Skin epidermis (tissue), 12 donors: ENCODE results near the gene GRAMD1B.

Source experiments
- H3K27ac ChIP-seq, 21 experiments: fragments of 200-600 bp; sonication (generic) in 11 of 21; one replicate each; pipeline ENCODE4 v1.5.0; 2020; ENCODE audit warnings: mild to moderate bottlenecking in 3 of 21, inconsistent platforms in 2 of 21, moderate library complexity in 2 of 21
- H3K4me3 ChIP-seq, 7 experiments: fragments of 200-600 bp; sonication (generic) in 2 of 7; one replicate each; pipeline ENCODE4 v1.5.0; 2020; ENCODE audit warnings: inconsistent platforms in 2 of 7, mild to moderate bottlenecking in 2 of 7, moderate library complexity in 1 of 7

The GRAMD1B gene

GRCh38 chr11:123597859-123598258 lies 167.8 kb downstream of the GRAMD1B start:
- Histone ChIP-seq H3K27ac (no peak overlapping the region), H3K4me3 (no peak overlapping the region)

- no peak overlapping the region for H3K4me3 ChIP-seq
Measured at GRCh38 chr11:123601136-123601535, 171.1 kb downstream of the GRAMD1B start.

DNA sequence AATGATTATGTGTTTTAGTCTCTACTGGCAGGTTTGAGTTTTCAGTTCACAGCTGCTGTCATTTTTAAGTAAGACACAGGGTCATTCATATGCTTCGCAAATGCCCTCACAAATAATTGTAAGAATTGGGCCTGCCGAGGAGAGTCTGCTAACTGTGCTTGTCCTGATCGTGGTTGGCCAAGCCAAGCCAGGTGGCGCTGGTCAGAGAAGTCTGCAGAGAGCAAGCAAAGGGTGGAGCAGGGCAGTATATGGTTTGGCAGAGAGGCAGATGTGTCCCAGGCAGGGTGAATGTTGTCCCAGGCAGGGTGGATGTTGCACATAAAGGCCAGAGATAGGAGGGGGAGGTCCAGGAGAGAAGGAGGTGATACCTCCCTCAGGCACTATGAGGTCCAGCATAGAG lies 171.7 kb downstream of the GRAMD1B start:
- Histone ChIP-seq H3K27ac (no peak overlapping the region), H3K4me3 (no peak overlapping the region)

More at GRCh38 chr11:123601136-123601535, 171.1 kb downstream of the GRAMD1B start:
- peak overlapping the region in 1 of 21 experiments; percentile 44 for H3K27ac ChIP-seq

DNA sequence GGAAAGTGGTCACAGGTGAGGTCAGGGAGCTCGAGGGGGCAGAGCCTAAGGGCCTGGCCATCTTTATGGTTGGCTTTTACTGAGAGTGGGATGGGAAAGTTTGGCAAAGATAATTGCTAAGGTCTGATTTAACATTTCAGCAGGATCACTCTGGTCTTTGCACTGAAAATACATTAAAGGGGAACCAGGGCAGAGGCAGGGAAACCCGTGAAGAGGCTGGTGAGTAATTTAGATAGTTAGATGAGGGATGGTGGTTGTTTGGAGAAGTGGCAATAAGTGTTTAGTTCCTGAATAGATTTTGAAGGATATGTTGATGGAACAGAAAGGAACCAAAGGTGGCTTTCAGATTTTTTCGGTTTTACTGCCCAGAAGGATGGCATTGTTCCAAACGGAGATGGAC lies 173.6 kb downstream of the GRAMD1B start:
- H3K4me3 ChIP-seq = no peak overlapping the region
- H3K27ac ChIP-seq = no peak overlapping the region

DNA sequence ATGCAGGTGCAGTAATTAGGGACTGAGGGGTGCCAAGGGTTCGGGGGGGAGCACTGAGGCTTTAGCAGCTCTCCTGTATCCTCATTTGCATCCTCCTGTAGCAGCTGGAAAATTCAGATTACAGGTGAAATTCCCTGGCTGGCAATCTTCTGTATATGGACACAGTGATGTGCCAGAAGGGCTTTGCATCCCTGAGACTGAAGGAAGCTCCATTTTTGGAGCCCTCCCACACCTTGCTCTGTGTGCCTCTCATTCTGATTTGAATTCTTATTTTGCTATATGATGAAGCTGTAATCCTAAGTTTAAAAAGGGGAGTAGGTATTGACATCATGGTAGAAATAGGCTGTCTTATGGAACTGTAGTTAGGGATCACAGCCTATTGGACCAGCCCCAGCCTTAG lies 177.7 kb downstream of the GRAMD1B start:
- H3K27ac ChIP-seq = no peak overlapping the region
- no peak overlapping the region for H3K4me3 ChIP-seq

DNA sequence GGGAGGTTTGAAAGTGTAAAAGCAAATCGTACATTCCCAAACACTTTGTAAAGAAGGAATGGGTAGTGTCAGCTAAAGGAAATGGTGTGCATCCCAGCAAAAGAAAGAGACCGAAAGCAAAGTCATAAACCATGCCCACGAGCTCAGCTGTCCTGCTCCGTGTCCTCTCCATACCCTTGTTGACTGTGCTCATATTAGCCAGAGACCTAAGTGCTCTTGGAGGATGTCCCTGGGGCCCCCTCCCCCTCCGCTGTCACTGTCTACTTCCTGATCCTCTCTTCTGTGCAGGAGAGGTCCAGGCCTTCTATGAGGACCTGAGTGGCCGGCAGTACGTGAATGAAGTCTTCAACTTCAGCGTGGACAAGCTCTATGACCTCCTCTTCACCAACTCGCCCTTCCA lies 178.3 kb downstream of the GRAMD1B start:
- H3K4me3 ChIP-seq = no peak overlapping the region
- no peak overlapping the region for H3K27ac ChIP-seq

DNA sequence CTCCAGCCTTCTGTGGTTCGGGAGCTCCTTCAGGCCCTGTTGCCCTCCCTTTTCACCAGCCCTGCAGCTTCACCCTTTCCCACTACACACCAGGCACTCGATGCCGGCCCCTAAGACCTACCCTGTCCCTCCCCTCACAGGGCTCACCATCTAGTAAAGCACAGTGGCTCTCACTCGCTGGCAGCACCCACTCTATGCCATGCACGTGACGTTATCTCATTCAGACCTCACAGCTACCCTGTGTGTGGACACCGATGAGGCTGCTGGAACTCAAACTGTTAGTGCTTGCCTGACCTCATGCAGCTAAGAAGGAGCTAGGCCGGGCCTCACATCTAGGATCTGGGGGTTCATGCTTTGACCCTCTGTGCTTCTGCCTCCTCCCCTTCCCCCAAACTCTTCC lies 178.9 kb downstream of the GRAMD1B start:
- Histone ChIP-seq H3K4me3 (no peak overlapping the region), H3K27ac (no peak overlapping the region)

GRCh38 chr11:123611698-123612097 lies 181.6 kb downstream of the GRAMD1B start:
- Histone ChIP-seq H3K4me3 (no peak overlapping the region), H3K27ac (no peak overlapping the region)

- Histone ChIP-seq H3K4me3 (no peak overlapping the region), H3K27ac (peak overlapping the region in 2 of 21 experiments; percentile 28 to 46)
Measured at GRCh38 chr11:123616505-123617198, 186.6 kb downstream of the GRAMD1B start.

- no peak overlapping the region for H3K4me3 ChIP-seq
- H3K27ac ChIP-seq = no peak overlapping the region
Measured at GRCh38 chr11:123622576-123622975, 192.5 kb downstream of the GRAMD1B start.

DNA sequence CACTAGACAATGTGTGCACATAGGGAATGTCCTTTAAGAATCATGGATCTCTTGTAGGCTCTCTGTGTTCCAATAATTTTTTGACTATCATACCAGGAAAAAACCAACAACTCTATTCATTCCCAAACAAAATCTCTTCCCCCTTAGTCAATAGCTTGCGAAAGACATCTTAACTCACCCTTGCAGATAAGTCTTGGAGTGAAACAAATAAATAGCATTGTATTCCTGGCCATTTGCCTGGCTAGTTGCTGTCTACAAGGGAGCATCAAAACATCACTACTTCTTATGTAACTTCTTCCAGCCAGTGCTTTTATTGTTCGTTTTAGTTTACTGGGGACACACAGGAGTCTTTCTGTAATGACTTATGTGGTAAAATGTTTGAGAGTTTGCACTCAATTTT lies 194.9 kb downstream of the GRAMD1B start:
- Histone ChIP-seq H3K27ac (no peak overlapping the region), H3K4me3 (no peak overlapping the region)

DNA sequence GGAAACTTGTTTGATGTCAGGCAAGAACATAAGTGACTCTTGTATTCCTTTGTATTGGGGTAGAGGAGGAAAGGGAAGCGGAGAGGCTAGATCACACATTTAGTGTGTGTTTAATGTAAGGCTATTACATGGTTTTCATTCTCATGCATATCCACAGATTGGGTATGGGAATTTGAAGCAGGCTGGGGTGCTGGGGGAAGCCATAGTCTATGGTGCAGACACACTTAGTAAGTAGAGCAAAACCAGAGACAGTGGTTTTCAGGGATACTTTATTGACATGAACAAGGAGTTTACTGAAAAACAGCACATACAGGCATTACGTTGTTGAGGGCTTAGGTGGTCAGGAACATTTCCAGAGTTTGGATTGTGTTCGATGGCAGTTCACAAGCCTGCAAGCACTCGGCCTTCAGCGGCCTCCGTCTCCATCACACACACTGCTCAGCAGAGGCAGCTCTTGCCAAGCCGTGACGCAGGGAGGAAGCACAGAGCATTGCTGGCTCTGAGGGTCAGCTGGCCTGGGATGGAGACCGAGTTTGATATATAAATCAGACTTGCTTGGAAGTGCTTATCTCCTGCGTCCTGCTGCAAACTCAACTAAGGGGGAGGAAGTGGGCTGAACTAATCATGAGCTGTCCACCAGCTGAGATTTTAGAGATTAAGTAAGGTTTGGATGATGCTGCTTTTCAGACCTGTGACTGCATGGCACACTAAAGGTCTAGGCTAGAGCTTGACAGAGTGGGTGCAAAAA lies 199.0 kb downstream of the GRAMD1B start:
- no peak overlapping the region for H3K27ac ChIP-seq
- H3K4me3 ChIP-seq = no peak overlapping the region

DNA sequence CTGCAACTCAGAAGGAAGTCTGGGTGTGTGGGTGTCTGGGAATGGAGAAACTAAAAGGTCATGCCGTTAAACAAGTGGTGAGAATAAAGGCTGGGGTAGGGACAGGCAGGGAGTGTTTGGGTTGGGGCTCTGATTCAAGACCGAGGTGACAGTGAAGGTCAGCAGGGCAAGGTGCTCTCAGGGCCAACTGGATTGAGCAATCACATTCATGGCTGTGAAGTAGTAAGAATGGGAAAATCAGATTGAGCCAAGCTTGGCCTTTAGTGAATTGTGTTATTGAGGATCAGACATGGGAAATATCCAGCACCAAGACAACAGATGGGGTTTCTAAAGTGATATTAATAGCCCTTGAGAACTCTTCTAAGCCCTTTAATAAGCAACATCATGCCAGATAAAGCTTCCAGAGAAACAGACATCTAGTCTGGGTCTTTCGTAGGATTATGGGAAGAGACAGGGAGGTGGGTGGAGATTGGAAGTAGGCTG lies 200.1 kb downstream of the GRAMD1B start:
- Histone ChIP-seq H3K4me3 (no peak overlapping the region), H3K27ac (no peak overlapping the region)

- Histone ChIP-seq H3K27ac (no peak overlapping the region), H3K4me3 (no peak overlapping the region)
Measured at GRCh38 chr11:123640029-123640428, 210.0 kb downstream of the GRAMD1B start.

DNA sequence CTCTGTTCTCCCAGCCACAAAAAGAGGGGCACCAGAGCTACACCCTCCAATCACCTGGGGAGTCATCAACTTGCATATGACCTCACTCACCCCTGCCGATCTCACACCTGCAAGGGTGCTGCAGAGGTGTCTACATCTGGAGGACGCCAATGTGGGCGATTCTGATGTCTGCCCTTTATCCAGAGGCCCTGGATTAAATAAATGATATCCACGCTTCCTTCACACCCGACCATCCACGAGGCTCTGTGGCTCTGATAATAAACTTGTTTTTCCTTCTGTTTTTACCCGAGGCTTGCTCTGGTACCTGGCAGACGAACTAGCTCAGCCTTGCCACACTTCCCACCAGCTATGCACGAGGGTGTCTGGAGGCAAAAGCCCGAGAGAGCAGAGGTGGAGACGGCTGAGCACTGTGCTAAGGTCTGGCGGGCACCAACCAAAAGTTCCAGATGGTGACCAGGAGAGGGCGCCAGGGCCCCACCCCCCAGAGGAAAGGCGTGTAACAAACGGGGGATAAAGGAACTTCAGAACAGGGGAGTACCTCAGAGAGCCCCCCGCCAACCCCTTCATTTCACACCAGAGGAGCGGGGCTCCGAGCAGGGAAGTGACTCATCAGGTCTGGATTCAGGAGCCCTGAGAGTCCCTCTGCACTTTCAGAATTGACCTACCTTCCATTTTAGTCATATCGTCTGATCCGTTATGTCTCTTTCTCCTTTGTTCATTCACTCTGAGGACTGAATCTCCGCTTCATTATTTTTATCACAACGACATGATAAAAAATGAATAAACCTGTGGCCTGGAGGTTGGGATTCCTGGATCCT lies 210.8 kb downstream of the GRAMD1B start:
- H3K4me3 ChIP-seq = no peak overlapping the region
- H3K27ac ChIP-seq = no peak overlapping the region

DNA sequence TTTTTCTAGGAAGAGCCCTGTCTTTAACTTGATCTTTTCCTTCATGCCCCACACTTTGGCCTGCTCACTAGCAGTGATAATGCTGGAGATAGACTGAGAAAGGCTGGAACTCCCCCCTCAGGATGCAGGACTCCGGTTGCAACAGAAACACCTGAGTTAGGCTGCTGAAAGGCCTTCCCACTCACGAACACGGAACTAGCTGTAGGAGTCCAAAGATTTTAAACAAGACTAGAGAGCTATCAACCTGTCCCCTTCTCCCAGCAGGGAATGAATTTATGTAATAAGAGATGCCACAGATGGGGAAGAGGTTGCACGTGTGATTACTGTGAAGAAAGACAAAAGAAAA lies 211.4 kb downstream of the GRAMD1B start:
- Histone ChIP-seq H3K27ac (no peak overlapping the region), H3K4me3 (no peak overlapping the region)

DNA sequence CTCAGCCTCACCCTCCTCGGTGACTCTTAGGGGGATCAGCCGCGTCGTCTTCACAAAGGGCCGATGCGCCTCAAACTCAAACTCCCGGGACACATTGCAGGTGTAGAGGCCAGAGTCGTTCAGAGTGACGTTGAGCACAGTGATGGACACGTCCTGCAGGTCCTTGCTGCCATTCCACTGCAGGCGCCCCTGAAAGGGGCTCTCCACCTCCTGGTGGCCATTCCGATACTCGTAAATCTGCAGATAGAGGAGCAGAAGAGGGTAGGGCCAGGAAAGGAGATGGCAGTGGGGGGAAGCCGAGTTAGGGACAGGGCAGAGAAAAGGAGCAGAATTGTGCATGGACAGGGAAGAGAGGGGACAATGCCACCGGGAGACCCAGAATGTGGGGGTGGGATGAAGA lies 212.4 kb downstream of the GRAMD1B start:
- Histone ChIP-seq H3K27ac (no peak overlapping the region), H3K4me3 (no peak overlapping the region)

GRCh38 chr11:123645286-123645975 lies 215.4 kb downstream of the GRAMD1B start:
- Histone ChIP-seq H3K27ac (no peak overlapping the region), H3K4me3 (no peak overlapping the region)

- no peak overlapping the region for H3K4me3 ChIP-seq
- no peak overlapping the region for H3K27ac ChIP-seq
Measured at GRCh38 chr11:123650901-123651300, 220.8 kb downstream of the GRAMD1B start.

- Histone ChIP-seq H3K27ac (no peak overlapping the region), H3K4me3 (no peak overlapping the region)
Measured at GRCh38 chr11:123652599-123652998, 222.5 kb downstream of the GRAMD1B start.
